NT2/D1 (cell line): Measurements from ENCODE around the gene GSTT2B.

Experiments used
- SUZ12 ChIP-seq: IDR thresholded peaks from 2 replicates; pipeline ENCODE4 v1.6.1; 2011; ENCODE audit not compliant: insufficient read length, insufficient read depth; ENCODE audit errors: extremely low read depth
- ZNF274 ChIP-seq: IDR thresholded peaks from 2 replicates; pipeline ENCODE4 v1.6.1; 2011; ENCODE audit warnings: mild to moderate bottlenecking, low read depth, low read length

DNA sequence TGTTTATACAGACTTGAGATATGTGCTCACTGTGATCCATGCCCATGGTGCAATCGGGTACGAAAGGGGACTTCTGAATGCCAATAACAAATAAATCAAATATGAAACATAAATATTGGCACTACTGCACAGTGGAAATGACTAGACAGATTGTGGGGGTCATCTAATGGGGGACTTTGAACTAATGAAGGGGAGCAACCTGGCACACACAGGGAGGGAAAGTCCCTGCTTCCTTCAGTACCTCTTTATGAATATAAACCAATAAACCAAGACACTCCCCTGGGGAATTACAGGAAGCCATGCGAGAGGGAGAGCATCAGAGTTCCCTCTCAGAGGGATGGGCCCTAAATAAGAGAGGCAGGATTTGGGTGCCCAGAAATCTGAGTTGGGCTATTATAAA lies 45.7 kb downstream of the GSTT2B start:
- no peak for TF ChIP-seq ZNF274
- no peak for TF ChIP-seq SUZ12
